ENCODE measurements around the gene STK10.

Gene STK10

DNA sequence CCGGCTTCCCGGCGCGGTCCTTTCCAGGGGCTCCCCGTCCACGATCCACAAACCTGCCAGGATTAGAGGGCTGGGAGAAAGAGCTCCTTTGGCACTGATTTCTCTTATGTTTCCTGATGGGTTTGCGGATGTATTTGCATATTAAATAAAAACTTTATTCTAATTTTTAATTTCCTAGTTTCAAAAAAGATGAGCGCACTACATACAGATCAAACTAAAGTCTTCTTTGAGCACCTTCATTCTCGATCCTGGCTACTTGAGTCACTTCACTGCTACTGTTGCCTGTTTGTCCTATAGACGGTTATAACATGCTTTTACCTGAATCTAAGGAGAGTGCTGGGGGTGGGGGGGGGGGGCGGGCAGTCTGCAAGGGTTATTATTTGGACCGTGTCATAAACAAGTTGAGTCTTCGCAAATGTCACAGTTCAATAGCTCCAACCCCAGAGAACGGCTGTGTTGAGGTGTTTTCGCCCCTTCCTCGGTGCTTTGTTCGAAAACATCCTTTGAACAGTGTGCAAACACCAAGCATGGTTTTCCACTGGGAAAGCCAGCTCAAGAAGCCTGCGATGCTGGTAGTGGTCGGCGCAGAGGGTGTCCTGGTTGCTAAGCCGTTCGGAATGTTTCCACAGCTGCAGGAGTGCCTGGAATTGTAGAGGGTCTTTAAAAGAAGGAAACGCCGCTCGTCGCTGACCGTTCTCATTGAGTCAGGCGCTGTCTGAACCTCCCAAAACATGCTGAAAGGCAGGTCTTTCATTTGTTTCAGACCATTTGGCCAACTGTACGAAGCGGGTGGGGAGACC is 1.1 kb upstream of the STK10 start:
- no peak for DNase-seq (ENCODE audit: low spot score)

DNA sequence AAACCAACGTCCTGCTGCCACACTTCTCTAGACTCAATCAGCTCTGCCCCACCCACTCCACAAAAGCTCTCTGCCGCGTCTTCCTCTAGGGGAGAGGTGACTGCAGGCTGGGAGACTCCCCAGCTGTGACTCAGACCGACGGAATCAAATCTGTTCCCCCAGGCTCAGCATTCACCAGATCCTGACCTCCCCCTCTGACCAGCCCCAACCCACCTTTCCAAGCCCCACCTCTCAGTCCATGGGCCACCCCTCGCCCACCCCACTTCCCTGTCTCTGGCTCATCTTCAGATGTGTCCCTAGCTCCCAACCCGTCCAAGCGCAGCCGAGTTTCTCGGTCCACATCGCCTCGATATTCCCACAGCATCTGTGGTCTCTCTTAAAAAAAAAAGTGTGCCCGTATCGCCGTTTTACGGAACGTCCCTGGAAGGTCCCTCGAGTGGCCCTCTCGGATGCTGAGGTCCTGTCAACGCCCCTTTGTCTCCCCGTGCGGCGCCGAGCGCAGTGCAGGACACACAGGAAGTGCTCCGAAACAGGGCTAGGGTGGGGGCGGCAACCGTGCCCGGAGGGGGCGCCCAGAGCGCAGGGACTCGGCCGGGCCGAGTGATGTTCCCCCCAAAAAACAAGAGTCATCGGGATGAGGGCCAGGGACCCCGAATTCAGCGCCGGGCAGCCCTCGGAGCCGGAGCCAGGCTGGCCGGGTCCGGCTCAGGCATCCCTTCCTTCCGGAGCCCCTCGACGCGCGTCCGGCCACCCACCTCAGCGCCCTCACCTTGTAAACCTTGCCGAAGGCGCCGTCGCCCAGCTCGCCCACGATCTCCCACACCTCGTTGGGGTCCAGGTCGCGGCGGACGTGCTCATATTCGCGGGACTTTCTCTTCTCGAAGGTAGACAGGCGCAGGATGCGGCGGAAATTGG is 649 bp downstream of the STK10 start:
- peak; percentile 86 for DNase-seq (ENCODE audit: low spot score)

DNA sequence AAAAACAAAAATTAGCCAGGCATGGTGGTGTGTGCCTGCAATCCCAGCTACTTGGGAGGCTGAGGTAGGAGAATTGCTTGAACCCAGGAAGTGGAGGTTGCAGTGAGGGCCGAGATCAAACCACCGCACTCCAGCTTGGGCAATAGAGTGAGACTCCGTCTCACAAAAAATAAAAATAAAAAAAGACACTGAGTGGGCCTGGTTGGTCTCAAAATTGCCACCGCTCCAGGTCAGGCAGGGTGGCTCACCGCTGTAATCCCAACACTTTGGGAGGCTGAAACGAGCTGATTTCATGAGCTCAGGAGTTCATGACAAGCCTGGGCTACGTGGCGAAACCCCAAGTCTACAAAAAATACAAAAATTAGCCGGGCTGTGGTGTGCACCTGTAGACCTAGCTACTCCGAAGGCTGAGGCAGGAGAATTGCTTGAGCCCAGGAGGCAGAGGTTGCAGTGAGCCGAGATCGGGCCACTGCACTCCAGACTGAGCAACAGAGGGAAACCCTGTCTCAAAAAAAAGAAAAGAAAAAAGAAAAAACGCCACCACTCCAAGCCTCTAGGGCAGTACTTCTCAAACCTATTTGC is 1.8 kb downstream of the STK10 start:
- no peak for DNase-seq (ENCODE audit: low spot score)

DNA sequence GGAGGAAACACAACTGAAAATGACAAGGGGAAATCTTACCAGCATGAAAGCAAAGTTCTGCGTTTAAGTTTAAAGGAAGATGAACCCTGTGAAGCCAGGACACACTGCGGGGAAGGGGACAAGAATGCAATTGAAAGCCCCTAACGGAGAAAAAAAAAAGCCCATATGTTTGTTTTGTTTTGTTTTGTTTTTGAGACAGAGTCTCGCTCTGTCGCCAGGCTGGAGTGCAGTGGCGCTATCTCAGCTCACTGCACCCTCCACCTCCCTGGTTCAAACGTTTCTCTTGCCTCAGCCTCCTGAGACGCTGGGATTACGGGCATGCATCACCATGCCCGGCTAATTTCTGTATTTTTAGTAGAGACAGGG is 2.9 kb downstream of the STK10 start:
- no peak for DNase-seq (ENCODE audit: low spot score)

DNA sequence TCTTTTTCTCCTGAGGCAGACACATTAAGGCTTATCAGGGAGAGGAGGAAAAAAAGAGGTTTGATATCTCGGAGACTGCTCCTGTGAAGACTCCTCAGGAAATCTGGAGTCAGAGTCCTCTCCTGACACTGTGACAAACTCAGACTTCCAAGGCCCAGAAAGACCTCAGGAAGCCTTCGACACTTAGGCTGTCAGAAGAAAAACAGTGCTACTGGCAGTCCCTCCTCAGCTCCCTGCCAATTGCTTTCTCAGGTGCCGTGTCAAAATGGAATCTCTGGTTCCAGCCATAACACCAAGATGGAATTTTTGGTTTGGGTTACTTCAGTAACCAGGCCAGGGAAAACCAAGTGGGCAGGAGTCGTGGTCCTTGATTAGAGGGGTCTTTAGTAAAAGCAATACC is 4.1 kb downstream of the STK10 start:
- DNase-seq (ENCODE audit: low spot score): no peak

DNA sequence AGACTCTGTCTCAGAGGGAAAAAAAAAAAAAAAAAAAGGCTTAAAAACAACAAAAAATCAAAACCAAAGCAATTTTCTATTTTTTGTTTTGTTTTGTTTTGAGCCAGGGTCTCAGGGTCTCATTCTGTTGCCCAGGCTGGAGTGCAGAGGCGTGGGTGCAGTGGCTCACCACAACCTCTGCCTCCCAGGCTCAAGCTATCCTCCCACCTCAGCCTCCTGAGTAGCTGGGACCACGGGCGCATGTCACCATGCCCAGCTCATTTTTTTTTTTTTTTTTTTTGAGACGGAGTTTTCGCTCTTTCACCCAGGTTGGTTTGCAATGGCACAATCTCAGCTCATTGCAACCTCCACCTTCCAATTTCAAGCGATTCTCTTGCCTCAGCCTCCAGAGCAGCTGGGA is 5.7 kb downstream of the STK10 start:
- no peak for DNase-seq (ENCODE audit: low spot score)

DNA sequence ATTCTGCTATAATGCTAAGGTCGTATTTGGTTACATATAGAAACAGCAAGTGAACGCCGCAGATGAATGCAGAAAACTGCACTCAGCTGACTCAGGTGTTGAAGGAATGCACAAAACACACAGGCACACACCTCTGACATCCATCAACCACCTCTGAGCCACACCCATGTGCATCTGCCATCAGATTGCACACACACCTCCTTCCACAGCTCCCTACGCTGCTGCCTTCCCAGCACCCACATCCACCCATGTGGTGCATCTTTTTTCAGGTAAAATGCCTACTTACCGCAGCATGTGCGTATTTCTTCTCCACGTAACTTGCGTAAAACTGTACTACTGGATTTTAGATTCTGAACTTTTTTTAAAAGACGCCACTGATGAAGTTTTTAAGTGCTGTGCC is 7.1 kb downstream of the STK10 start:
- no peak for DNase-seq (ENCODE audit: low spot score)

DNA sequence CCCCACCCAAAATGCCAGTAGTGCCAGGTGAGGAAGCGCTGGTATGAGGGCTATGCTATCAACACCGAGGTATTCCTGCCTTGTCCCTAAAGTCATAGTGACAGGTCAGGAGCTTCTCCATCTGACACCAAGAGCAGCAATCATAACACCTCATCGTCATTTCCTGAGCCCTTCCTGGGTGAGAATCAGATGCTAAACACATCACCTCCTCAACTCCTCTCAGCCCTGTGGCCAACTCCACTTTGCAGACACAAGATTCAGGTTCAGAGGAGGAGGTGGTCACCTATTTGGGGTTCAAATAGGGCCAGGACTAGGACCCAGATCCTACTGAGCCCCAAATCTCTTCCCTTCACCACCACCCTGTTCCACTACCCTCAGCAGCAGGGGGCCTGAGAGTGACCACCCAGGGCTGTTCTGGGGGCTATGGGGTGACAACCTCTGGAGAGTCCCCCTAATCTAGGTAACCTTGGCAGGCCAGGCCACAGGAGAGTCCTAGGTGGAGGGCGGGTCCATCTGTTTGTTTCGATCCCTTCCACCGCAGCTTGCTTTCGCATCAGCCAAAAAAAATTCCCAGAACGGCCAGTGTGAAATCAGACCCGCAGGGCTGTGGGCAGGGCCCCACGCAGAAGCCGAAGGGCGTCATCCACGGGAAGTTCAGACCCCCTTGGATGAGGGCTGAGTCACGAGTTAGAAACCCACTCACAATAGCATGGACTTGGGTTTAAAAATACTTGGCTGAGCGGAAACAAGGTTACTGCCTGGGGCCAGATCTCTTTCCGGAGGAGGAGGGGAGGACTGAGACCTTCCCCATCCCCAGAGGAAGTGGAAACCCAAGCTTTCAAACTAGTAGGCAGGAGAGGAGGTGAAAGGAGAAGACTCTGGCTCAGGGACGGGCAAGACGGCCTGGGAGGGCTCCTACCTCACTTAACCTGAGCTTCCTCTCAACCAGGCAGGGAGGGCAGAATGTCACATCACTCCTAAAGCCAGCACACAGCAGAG is 8.7 kb downstream of the STK10 start:
- no peak for DNase-seq (ENCODE audit: low spot score)

DNA sequence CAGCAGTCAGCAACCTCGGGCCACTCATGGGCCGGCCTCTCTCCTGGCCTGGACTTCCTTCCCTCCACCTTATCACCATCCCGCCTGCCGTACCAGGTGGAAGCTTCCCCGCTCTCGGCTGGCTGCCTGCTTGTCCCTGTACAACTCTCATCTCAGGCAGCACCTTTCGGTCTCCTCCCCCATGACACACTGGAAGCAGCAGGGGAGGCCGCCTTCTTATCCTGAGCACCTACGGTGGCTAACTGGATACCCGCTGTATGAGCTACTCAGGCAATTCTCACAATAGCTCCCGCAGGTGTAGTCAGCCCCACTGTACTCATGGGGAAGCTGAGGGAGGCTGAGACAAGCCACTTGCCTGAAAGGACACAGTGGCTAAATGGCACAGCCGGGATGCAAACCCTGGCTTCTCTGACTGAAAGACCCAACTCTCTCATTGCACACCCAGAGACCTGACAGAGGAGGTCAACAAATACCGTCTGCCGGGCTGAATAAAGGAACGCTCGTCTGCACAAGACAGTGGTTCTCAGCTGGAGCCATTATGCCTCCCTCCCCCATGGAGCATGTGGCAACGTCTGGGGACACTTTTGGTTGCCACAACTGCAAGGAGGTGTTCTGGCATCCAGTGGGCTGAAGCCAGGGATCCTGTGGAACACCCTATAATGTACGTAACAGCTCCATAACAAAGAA is 9.6 kb downstream of the STK10 start:
- no peak for DNase-seq (ENCODE audit: low spot score)

DNA sequence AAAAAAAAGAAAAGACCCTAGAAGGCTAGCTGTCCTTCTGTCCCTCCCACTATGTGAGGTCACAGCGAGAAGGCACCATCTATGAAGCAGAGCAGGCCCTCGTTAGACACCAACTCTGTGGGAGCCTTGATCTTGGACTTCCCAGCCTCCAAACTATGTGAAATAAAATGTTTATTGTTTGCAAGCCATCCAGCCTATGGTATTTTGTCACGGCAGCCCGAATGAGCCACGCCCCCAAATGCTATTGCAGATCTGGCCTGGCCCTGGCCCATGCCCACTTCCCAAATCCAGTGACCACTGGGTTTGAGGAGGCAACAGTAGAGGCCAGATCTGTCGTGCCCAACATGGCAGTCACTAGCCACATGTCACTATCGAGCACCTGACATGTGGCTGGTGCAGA is 10.8 kb downstream of the STK10 start:
- no peak for DNase-seq (ENCODE audit: low spot score)

DNA sequence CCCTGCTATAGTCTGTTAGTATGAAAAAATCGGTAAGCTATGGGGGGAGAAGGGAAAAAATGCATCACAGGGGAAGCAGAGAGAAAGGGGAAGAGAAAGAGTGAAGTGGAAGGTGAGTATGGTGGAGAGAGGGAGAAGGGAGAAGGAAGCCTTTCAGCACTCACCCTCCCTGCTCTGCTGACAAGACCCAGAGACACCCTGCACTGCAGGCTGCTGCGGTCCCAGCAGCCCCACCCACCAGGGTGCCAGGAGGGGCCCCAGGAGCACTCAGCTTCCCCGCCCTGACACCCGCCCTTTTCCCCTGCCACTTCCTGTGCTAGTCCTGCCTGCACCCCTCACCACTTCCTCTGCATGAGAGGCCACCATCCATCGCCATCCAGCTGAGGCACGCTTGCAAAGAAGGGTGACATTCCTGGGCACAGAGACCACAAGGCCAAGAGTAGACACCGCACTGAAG is 12.7 kb downstream of the STK10 start:
- no peak for DNase-seq (ENCODE audit: low spot score)

DNA sequence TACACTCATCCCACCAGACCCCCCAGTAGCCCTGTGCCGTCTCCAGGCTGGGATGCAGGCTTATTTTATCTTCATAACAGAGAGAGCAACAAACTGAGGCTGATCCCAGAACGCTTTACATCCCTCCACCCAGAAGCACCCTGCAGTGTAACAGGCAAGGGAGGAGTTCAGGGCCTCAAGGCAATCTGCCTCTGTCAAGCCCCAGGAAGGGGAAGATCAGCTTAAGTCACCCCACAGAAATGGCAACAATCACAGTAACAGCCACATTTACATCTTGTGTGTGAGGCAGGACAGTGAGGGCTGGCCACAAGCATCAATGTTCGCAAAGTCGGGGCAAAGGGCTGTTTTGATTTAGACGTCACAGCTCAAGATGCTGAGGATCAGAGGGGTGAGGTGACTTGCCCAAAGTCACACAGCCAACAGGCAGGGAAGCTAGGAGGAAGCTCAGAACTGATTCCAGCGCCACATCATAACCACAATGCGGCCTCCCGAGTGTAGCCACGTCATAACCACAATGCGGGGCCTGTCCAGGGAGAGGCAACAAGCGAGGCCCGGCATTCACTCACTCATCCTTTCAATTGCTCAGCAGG is 14.4 kb downstream of the STK10 start:
- no peak for DNase-seq (ENCODE audit: low spot score)

DNA sequence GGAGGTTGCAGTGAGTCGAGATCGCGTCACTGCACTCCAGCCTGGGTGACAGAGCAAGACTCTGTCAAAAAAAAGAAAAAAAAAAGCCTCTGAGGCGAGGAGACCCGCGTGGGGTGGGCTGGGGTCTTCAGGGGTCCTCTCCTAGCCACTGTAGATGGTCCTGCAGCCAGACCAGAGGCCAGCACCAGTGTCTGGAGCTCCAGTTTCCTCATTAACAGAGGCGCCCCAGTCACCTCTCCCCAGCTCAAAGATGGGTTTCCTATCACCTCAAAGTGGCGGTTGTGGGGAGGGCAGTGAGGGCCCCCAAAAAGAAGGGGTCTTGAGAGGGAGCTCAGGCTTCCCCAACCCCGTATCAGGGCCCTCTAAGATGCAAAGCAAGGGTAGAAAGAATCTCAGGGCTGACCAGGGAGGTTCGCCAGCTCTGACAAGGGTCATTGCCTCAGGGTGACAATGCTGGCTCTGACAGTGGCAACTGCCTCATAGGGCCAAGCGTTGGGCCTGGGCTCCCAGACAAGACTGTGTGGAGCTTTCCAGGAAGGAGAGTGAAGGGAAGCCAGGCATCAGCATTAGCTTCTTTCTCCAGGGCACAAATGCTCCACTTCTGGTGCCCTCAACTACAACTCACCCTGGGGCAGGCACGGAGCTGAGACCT is 15.0 kb downstream of the STK10 start:
- no peak for DNase-seq (ENCODE audit: low spot score)

DNA sequence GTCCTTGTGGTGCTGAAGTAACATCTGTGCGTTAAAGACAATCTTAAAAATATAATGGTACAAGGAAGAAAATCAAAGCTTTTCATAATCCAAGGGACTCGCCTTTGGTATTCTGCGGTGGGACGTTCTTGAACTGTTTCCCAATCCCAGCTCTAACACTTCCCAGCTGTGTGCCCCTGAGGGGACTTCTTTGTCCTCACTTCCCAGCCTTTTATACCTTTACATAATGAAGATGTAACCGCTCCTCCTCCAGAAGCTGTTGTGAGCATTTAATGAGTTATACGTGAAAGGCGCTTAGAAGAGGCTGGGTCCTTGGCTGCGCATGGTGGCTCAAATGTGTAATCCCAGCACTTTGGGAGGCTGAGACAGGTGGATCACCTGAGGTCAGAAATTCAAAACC is 16.9 kb downstream of the STK10 start:
- no peak for DNase-seq (ENCODE audit: low spot score)

DNA sequence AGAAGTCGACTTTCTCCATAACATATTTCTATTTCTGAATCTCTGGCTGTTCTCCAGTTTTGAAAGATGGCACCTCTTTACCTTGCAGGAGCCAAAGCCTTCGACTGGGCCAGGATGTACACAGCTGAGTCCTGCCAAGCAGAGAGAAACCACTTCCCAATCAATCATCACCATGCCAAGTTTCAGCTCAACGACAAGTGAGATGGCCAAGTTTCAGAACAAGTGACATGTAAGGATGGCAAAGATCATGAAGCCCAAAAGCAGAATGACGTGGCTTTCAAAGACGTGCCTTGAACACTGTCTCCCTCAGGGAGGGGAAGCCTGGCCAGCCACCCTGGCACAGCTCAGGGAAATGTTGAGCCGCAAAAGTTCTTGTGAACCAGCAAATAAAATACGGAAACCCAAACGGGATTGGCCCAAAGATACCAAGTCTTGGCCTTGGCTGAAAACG is 17.7 kb downstream of the STK10 start:
- no peak for DNase-seq (ENCODE audit: low spot score)

DNA sequence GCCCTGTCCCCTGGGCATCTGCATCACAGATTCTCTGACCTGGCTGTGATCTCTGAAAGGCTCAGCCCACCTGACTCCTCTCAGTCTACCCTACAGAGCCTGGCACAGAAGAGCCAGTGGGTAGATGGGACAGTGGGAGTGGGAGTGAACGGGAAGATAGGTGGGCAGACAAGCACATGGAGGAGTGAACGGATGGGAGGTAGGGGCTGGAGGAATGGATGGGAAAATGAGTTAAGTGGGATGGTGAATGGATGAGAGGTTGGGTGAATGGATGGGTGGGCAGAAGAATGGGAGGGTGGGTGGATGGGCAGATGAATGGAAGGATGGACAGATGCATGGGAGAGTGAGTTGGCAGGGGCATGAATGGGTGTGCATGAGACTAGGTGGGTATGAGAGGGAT is 18.8 kb downstream of the STK10 start:
- no peak for DNase-seq (ENCODE audit: low spot score)

DNA sequence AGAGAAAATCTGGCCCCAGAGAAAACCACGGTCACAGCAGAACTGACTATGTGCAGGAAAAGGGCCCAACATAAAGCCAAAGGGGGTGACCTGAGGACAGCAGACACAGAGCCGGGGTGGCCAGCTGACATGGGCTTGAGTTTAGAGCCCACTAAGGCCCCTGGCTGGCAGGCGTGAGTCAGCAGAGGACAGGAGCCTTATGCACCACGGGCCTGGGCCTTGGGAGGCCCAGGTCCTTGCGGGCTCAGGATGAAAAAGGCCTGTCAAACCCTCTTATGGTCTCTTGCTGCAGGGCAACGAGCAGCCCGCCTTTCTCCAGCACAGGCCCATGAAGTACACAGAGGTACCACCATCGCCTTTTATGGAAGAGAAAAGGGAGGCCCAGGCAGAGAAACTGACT is 19.7 kb downstream of the STK10 start:
- DNase-seq (ENCODE audit: low spot score): no peak

DNA sequence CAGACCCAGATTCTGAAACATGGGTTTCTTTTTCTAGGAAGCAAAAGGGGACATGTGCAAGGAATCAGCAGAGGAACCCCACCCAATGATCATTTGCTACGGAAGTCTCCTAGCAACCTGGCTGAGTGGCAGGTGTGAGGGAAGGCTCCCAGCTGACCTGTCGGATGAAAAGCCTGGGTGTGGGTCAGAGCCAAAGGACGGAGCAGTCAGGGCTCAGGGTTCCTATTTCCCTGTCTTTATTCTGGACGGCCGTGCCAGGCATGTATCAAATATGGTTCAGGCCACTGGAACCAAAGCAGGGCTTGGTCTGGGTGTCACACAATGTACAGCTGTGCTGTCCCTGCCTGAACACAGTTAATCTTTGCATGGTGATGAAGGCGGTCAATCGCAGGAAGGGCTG is 20.1 kb downstream of the STK10 start:
- DNase-seq (ENCODE audit: low spot score): no peak

DNA sequence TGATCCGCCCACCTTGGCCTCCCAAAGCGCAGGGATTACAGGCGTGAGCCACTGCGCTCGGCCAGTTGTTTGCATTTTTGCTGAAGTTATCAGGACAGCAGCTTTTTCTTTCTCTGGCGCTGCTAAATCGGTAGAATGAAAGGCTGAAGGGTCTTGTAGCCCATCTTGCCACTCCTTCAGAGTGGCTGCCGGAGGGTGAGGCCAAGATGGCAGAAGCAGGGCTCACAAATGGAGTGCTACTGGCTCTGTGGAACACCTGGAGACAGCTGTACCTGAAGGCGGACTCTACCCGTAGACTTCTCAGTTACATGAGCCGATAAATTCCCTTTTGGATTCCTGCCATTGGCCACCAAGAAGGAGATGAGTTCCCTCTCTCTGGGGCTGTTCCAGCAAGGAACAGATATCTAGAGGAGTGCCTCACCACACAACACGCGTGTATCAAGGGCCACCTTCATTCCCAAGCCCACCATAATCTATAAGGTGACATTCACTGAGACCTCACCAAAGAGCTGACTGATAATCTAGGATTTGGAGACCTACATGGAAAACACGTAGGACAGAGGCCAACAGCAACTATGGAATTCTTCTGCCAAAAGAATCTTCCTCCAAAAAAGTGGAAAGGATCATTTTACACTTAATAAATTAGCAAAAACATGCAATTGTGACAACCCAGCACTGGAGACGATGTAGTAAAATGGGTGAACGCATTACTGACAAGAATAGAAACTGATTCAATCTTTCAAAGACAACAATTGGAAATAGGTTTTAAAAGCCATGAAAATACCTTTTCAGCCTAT is 21.8 kb downstream of the STK10 start:
- DNase-seq (ENCODE audit: low spot score): no peak
